CD4-positive, alpha-beta T cell (primary cell): ENCODE results near the gene RETSAT. TPM values are rescaled to one million over a fixed set of nuclear protein-coding genes. Genes with fewer than 3 reads are reported as not detected.
A peak's percentile ranks its signal among the peaks of the same experiment; 100 is the strongest.
"Not testable (repeated sequence)": the region's sequence is repeated elsewhere in the genome, so short reads cannot be mapped to it uniquely, and the experiment has no call there.

ENCODE experiments used
- ATAC-seq: fragments of 200-7000 bp; cut with Tn5 transposase; one replicate; pipeline ENCODE4 v1.10.0; 2022; ENCODE audit warnings: mild to moderate bottlenecking; ENCODE audit not compliant: poor library complexity
- CTCF ChIA-PET: fragments of 350-600 bp; sonication (Branson Sonifier 250); formaldehyde crosslinking; loops from one replicate; lab custom pipeline; 2021; ENCODE audit warnings: antibody characterized with exemption, inconsistent platforms; lab: Charles Lee
- POLR2A ChIA-PET: fragments of 350-600 bp; sonication (Branson Sonifier 250); formaldehyde crosslinking; loops from one replicate; lab custom pipeline; 2021; ENCODE audit warnings: antibody characterized with exemption, inconsistent platforms; lab: Charles Lee
- DNase-seq, 14 experiments: peaks; one replicate each; pipeline ENCODE4 v3.0.0-alpha.2; 2013 to 2020; ENCODE audit warnings: mixed read lengths in 2 of 14
- H3K27ac ChIP-seq, 2 donors: one replicate each; pipeline versions ENCODE4 v1.5.1 to v1.7.0; 2013; ENCODE audit warnings: low read length in 2 of 2, low read depth in 1 of 2, mild to moderate bottlenecking in 1 of 2
- H3K27me3 ChIP-seq, 2 experiments: 1 replicate in 1 of 2; 2 replicates in 1 of 2; pipeline versions ENCODE4 v1.6.1 to v1.7.0; 2013; ENCODE audit warnings: low read length in 2 of 2, control low read depth in 1 of 2, mild to moderate bottlenecking in 1 of 2, moderate library complexity in 1 of 2; ENCODE audit not compliant: insufficient read depth in 2 of 2, control insufficient read depth in 1 of 2
- H3K36me3 ChIP-seq: one replicate; pipeline ENCODE4 v1.6.1; 2013; ENCODE audit warnings: low read length, control low read depth; ENCODE audit not compliant: insufficient read depth
- H3K4me1 ChIP-seq: one replicate; pipeline ENCODE4 v1.6.1; 2013; ENCODE audit warnings: low read length, control low read depth; ENCODE audit not compliant: insufficient read depth
- H3K4me3 ChIP-seq: one replicate; pipeline ENCODE4 v1.5.1; 2013; ENCODE audit warnings: mild to moderate bottlenecking, low read length, moderate library complexity
- H3K9me3 ChIP-seq, 2 experiments: 1 replicate in 1 of 2; 2 replicates in 1 of 2; pipeline versions ENCODE4 v1.6.1 to v1.7.0; 2013; ENCODE audit warnings: low read length in 2 of 2, mild to moderate bottlenecking in 2 of 2, control low read depth in 1 of 2, moderate library complexity in 1 of 2; ENCODE audit not compliant: control insufficient read depth in 1 of 2, insufficient read depth in 1 of 2
- H3K27ac Mint-ChIP-seq: one replicate; pipeline ENCODE4 v1.8.0; 2020; ENCODE audit warnings: mixed read lengths
- H3K27me3 Mint-ChIP-seq: one replicate; pipeline ENCODE4 v1.8.0; 2021; ENCODE audit warnings: mixed read lengths
- H3K36me3 Mint-ChIP-seq: one replicate; pipeline ENCODE4 v1.8.0; 2021; ENCODE audit warnings: low read depth, mixed read lengths
- H3K4me1 Mint-ChIP-seq: one replicate; pipeline ENCODE4 v1.8.0; 2021; ENCODE audit warnings: low read depth, mixed read lengths
- H3K4me3 Mint-ChIP-seq: one replicate; pipeline ENCODE4 v1.8.0; 2020; ENCODE audit warnings: mild to moderate bottlenecking, mixed read lengths
- H3K9me3 Mint-ChIP-seq: one replicate; pipeline ENCODE4 v1.8.0; 2020; ENCODE audit warnings: mixed read lengths
- intact Hi-C, 2 experiments: fragments of 100-400 bp; cut with DNase I in 1 of 2; cut with micrococcal nuclease in 1 of 2; formaldehyde crosslinking; loops; one replicate each; pipeline versions ENCODE4 v1.15.1 to v1.9.0; 2023 to 2025; cut with DNase I, micrococcal nuclease
- total RNA-seq, 174 experiments: library from RNA in 2 of 174; stranded (reverse) in 2 of 174; gene quantifications; one replicate each; pipeline ENCODE4 v1.2.3 and lab custom pipeline; 2021 to 2026
- TF ChIP-seq, protein P1 (sequence below): fragments of 200-600 bp; IDR thresholded peaks from one replicate; pipeline ENCODE4 v1.8.0; 2022; ENCODE audit warnings: antibody characterized with exemption, mild to moderate bottlenecking

The RETSAT gene
- total RNA-seq, 2 experiments from 2014 or later = 19.2 to 22.2 TPM

DNA sequence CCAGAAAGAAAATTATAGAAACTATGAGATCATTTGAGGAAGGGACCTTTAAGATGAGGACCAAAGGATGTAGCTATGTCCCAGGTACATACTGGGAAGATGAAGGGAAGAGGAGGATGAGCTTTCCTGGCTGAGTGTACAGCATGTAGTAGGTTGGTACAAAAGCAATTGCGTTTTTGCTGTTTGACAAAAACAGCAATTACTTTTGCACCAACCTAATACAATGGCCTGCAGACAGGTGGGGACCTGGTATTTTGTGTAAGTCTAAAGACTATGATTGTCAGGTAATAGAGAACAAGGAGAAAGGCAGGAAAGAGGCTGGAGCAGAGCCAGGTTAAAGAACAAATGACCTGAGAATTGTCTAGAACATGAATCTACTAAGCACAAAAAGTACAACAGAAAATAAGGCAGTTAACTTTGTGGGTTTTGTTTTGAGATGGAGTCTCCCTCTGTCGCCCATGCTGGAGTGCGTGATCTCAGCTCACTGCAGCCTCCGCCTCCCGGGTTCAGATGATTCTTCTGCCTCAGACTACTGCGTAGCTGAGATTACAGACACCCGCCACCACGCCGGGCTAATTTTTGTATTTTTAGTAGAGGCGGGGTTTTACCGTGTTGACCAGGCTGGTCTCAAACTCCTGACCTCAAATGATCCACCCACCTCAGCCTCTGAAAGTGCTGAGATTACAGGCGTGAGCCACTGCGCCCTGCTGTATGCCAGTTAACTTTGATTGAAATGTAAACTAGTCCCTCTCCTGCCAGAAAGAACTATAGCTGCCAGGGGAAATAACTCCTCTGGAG, 23.3 kb downstream of the RETSAT start:
- Histone ChIP-seq H3K27me3 (no peaks in the 10 kb centered on the region), H3K27ac (no peak overlapping the region), H3K4me3 (no peak overlapping the region), H3K36me3 (peaks cover 5% of the 10 kb centered on the region), H3K4me1 (peaks cover 10% of the 10 kb centered on the region), H3K9me3 (no peaks in the 10 kb centered on the region)
- Mint-ChIP-seq H3K36me3 (peaks cover 28% of the 10 kb centered on the region), H3K4me3 (peak overlapping the region; percentile 22), H3K4me1 (peaks cover 26% of the 10 kb centered on the region), H3K9me3 (no peaks in the 10 kb centered on the region), H3K27ac (no peak overlapping the region), H3K27me3 (no peaks in the 10 kb centered on the region)
- ChIA-PET CTCF (no interaction called here), POLR2A (interaction anchor here (1.4 kb wide), 1 partner anchor 9 kb away, joined by 3 read pairs; no protein-coding TSS in a partner anchor)
- intact Hi-C loops = no loop called here
- DNase-seq (no peak), ATAC-seq (no peak)
- TF ChIP-seq, protein P1, sequence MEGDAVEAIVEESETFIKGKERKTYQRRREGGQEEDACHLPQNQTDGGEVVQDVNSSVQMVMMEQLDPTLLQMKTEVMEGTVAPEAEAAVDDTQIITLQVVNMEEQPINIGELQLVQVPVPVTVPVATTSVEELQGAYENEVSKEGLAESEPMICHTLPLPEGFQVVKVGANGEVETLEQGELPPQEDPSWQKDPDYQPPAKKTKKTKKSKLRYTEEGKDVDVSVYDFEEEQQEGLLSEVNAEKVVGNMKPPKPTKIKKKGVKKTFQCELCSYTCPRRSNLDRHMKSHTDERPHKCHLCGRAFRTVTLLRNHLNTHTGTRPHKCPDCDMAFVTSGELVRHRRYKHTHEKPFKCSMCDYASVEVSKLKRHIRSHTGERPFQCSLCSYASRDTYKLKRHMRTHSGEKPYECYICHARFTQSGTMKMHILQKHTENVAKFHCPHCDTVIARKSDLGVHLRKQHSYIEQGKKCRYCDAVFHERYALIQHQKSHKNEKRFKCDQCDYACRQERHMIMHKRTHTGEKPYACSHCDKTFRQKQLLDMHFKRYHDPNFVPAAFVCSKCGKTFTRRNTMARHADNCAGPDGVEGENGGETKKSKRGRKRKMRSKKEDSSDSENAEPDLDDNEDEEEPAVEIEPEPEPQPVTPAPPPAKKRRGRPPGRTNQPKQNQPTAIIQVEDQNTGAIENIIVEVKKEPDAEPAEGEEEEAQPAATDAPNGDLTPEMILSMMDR = no peak

DNA sequence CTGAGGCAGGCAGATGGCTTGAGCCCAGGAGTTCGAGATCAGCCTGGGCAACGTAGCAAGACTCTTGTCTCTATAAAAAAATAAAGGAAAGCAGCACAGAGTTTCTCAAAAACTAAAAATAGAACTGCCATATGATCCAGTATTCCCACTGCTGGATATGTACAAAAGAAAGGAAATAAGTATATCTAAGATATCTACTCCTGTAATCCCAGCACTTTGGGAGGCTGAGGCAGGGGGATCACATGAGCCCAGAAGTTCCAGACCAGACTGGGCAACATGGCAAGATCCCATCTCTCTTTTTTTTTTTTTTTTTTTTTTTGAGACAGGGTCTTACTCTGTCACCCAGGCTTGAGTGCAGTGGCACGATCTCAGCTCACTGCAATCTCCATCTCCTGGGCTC, 24.6 kb downstream of the RETSAT start:
- peaks cover 38% of the 10 kb centered on the region for H3K4me1 Mint-ChIP-seq
- DNase-seq, H3K9me3 ChIP-seq, ATAC-seq, H3K27me3 ChIP-seq, H3K9me3 Mint-ChIP-seq, CTCF ChIA-PET, H3K4me3 ChIP-seq, H3K27me3 Mint-ChIP-seq, H3K27ac ChIP-seq: not testable (repeated sequence)
- Histone ChIP-seq H3K36me3 (peaks cover 14% of the 10 kb centered on the region), H3K4me1 (peaks cover 18% of the 10 kb centered on the region)
- H3K27ac Mint-ChIP-seq = peak overlapping the region; percentile 97
- intact Hi-C loops = loop anchor here in 1 of 2 experiments (5.0 kb wide), 2 partner anchors 208 to 223 kb away; partner anchors contain the start of gene MAT2A
- POLR2A ChIA-PET = interaction anchor here (1.3 to 4.4 kb wide), 2 partner anchors 25 to 209 kb away, joined by 7 to 63 read pairs; partner anchors contain the start of genes ELMOD3, MAT2A and RETSAT
- H3K36me3 Mint-ChIP-seq = peaks cover 40% of the 10 kb centered on the region
- H3K4me3 Mint-ChIP-seq = peak overlapping the region; percentile 18

DNA sequence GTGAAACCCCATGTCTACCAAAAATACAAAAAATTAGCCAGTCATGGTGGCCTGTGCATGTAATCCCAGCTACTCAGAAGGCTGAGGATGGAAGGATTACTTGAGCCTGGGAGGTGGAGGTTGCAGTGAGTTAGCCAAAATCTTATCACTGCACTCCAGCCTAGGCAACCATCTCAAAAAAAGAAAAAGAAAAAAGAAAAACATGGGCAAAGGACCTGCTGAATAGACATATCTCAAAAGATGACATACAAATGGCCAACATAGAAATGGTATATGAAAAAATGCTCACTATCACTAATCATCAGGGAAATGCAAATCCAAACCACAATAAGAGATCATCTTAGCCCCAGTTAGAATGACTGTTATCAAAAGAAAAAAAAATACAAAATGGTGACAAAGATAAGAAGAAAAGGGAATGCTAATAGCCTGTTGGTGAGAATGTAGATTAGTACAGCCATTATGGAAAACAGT, 25.1 kb downstream of the RETSAT start:
- Histone ChIP-seq H3K4me3 (no peak overlapping the region), H3K27ac (no peak overlapping the region), H3K36me3 (peaks cover 19% of the 10 kb centered on the region), H3K27me3 (no peaks in the 10 kb centered on the region), H3K9me3 (no peaks in the 10 kb centered on the region), H3K4me1 (peaks cover 23% of the 10 kb centered on the region)
- POLR2A ChIA-PET = interaction anchor here (1.3 to 4.4 kb wide), 5 partner anchors 25 to 524 kb away, joined by 4 to 63 read pairs (median 9); partner anchors contain the start of genes ELMOD3, MAT2A, RETSAT and VAMP8
- CTCF ChIA-PET = no interaction called here
- Mint-ChIP-seq H3K9me3 (no peaks in the 10 kb centered on the region), H3K4me1 (peaks cover 43% of the 10 kb centered on the region), H3K36me3 (peaks cover 45% of the 10 kb centered on the region), H3K27me3 (no peaks in the 10 kb centered on the region), H3K27ac (peak overlapping the region; percentile 97), H3K4me3 (peak overlapping the region; percentile 18)
- DNase-seq = no peak
- intact Hi-C loops = loop anchor here in 1 of 2 experiments (5.0 kb wide), 2 partner anchors 208 to 223 kb away; partner anchors contain the start of gene MAT2A
- no peak for ATAC-seq
- TF ChIP-seq, protein P1 = no peak
